MM.1S (cell line): ENCODE results near the gene SPESP1.

ENCODE experiments used
- DNase-seq: peaks from one replicate; pipeline ENCODE4 v3.0.0-alpha.2; 2015
- H2AFZ ChIP-seq: fragments of 300-600 bp; sonication (generic); 2 replicates; pipeline ENCODE4 v1.6.0; 2016; ENCODE audit warnings: antibody characterized with exemption, low read length
- H3F3A ChIP-seq: fragments of 300-600 bp; sonication (generic); 2 replicates; pipeline ENCODE4 v1.6.1; 2016; ENCODE audit warnings: mild to moderate bottlenecking, antibody characterized with exemption, low read length, moderate library complexity, mixed read lengths; ENCODE audit not compliant: insufficient read depth
- H3K27ac ChIP-seq: fragments of 300-600 bp; sonication (generic); 2 replicates; pipeline ENCODE4 v1.5.1; 2016; ENCODE audit warnings: mild to moderate bottlenecking, low read length
- H3K27me3 ChIP-seq: fragments of 300-600 bp; sonication (generic); replicated peaks from 2 replicates; pipeline ENCODE4 v1.6.0; 2016; ENCODE audit warnings: low read length; ENCODE audit not compliant: insufficient read depth
- H3K36me3 ChIP-seq: fragments of 300-600 bp; sonication (generic); replicated peaks from 2 replicates; pipeline ENCODE4 v1.6.1; 2016; ENCODE audit warnings: mild to moderate bottlenecking, low read length, mixed read lengths; ENCODE audit not compliant: insufficient read depth
- H3K4me1 ChIP-seq: fragments of 300-600 bp; sonication (generic); 2 replicates; pipeline ENCODE4 v1.6.1; 2016; ENCODE audit warnings: low read length, mixed read lengths
- H3K4me2 ChIP-seq: fragments of 300-600 bp; sonication (generic); 2 replicates; pipeline ENCODE4 v1.6.0; 2016; ENCODE audit warnings: low read depth, low read length
- H3K4me3 ChIP-seq: fragments of 300-600 bp; sonication (generic); 2 replicates; pipeline ENCODE4 v1.5.1; 2016; ENCODE audit warnings: low read length, mixed read lengths
- H3K79me2 ChIP-seq: fragments of 300-600 bp; sonication (generic); 2 replicates; pipeline ENCODE4 v1.6.1; 2016; ENCODE audit warnings: mixed run types, low read length, mixed read lengths
- H3K9ac ChIP-seq: fragments of 300-600 bp; sonication (generic); 2 replicates; pipeline ENCODE4 v1.6.1; 2016; ENCODE audit warnings: low read length, mixed read lengths
- H3K9me2 ChIP-seq: fragments of 300-600 bp; sonication (generic); replicated peaks from 2 replicates; pipeline ENCODE4 v1.6.1; 2016; ENCODE audit warnings: mild to moderate bottlenecking, low read length, mixed read lengths; ENCODE audit not compliant: insufficient read depth
- H3K9me3 ChIP-seq: fragments of 300-600 bp; sonication (generic); replicated peaks from 2 replicates; pipeline ENCODE4 v1.6.1; 2016; ENCODE audit warnings: mild to moderate bottlenecking, low read length, mixed read lengths; ENCODE audit not compliant: insufficient read depth
- H4K20me1 ChIP-seq: fragments of 300-600 bp; sonication (generic); 2 replicates; pipeline ENCODE4 v1.6.1; 2016; ENCODE audit warnings: mild to moderate bottlenecking, low read length, moderate library complexity, mixed read lengths; ENCODE audit not compliant: insufficient read depth
- CTCF ChIP-seq: fragments of 300-600 bp; sonication (generic); IDR thresholded peaks from 2 replicates; pipeline ENCODE4 v1.5.1; 2016; ENCODE audit warnings: antibody characterized with exemption, low read length, mixed read lengths
- EZH2 ChIP-seq: fragments of 300-600 bp; sonication (generic); optimal IDR thresholded peaks from 2 replicates; pipeline ENCODE3; 2017; ENCODE audit warnings: low read depth, mild to moderate bottlenecking, antibody characterized with exemption, low read length, mixed read lengths
- EZH2phosphoT487 ChIP-seq: fragments of 300-600 bp; sonication (generic); IDR thresholded peaks from 2 replicates; pipeline ENCODE4 v1.6.1; 2018; ENCODE audit warnings: antibody characterized with exemption, low read length

Gene SPESP1

GRCh38 chr15:68987120-68987519 lies 56.8 kb downstream of the SPESP1 start:
- TF ChIP-seq CTCF (no peak), EZH2phosphoT487 (no peak), EZH2 (no peak)
- Histone ChIP-seq H3K79me2 (no peaks in the 10 kb centered on the region), H3K27me3 (no peaks in the 10 kb centered on the region), H3K4me1 (no peaks in the 10 kb centered on the region), H3K4me2 (no peak overlapping the region), H3K4me3 (no peak overlapping the region), H2AFZ (no peak overlapping the region), H3K9me3 (no peaks in the 10 kb centered on the region), H3K36me3 (no peaks in the 10 kb centered on the region), H4K20me1 (no peaks in the 10 kb centered on the region), H3K9ac (no peak overlapping the region), H3K27ac (no peak overlapping the region), H3F3A (no peaks in the 10 kb centered on the region), H3K9me2 (no peaks in the 10 kb centered on the region)
- no peak for DNase-seq

GRCh38 chr15:68987676-68988075 lies 57.4 kb downstream of the SPESP1 start:
- Histone ChIP-seq H3K4me2 (no peak overlapping the region), H3K9ac (no peak overlapping the region), H3K36me3 (no peaks in the 10 kb centered on the region), H4K20me1 (no peaks in the 10 kb centered on the region), H3K79me2 (no peaks in the 10 kb centered on the region), H3F3A (no peaks in the 10 kb centered on the region), H3K9me3 (no peaks in the 10 kb centered on the region), H3K9me2 (no peaks in the 10 kb centered on the region), H3K27ac (no peak overlapping the region), H2AFZ (no peak overlapping the region), H3K27me3 (no peaks in the 10 kb centered on the region), H3K4me3 (no peak overlapping the region), H3K4me1 (no peaks in the 10 kb centered on the region)
- no peak for TF ChIP-seq EZH2
- TF ChIP-seq CTCF: no peak
- TF ChIP-seq EZH2phosphoT487: no peak
- DNase-seq: no peak

- H2AFZ ChIP-seq: no peak overlapping the region
- H3K9ac ChIP-seq: no peak overlapping the region
- no peaks in the 10 kb centered on the region for H3K9me2 ChIP-seq
- no peaks in the 10 kb centered on the region for H3K4me1 ChIP-seq
- H3K36me3 ChIP-seq: no peaks in the 10 kb centered on the region
- no peak overlapping the region for H3K4me3 ChIP-seq
- H3K79me2 ChIP-seq: no peaks in the 10 kb centered on the region
- no peaks in the 10 kb centered on the region for H3K9me3 ChIP-seq
- no peaks in the 10 kb centered on the region for H3K27me3 ChIP-seq
- no peak for DNase-seq
- H3K27ac ChIP-seq: no peak overlapping the region
- H3K4me2 ChIP-seq: no peak overlapping the region
- TF ChIP-seq EZH2phosphoT487 (no peak), CTCF (no peak), EZH2 (no peak)
- H3F3A ChIP-seq: no peaks in the 10 kb centered on the region
- H4K20me1 ChIP-seq: no peaks in the 10 kb centered on the region
Measured at GRCh38 chr15:68989541-68990230, 59.4 kb downstream of the SPESP1 start.
